Lower leg skin (tissue), 4 donors: ENCODE results near the gene ZNF816. TPM values are rescaled to one million over a fixed set of nuclear protein-coding genes. Genes with fewer than 3 reads are reported as not detected.
A peak's percentile ranks its signal among the peaks of the same experiment; 100 is the strongest.
"Not testable (repeated sequence)": the region's sequence is repeated elsewhere in the genome, so short reads cannot be mapped to it uniquely, and the experiment has no call there.

Experiments used
- DNase-seq, 2 donors: peaks; one replicate each; pipeline ENCODE4 v3.0.0-alpha.2; 2019; ENCODE audit warnings: low spot score in 2 of 2
- H3K4me3 ChIP-seq: fragments of 200-600 bp; sonication (generic); 2 replicates; pipeline ENCODE4 v1.5.1; 2017; ENCODE audit warnings: mild to moderate bottlenecking, low read depth; ENCODE audit not compliant: poor library complexity, severe bottlenecking
- CTCF ChIP-seq, 3 donors: fragments of 450-650 bp; IDR thresholded peaks; one replicate each; pipeline ENCODE4 v1.5.1; 2016; ENCODE audit warnings: antibody characterized with exemption in 3 of 3, mild to moderate bottlenecking in 3 of 3, moderate library complexity in 2 of 3
- POLR2A ChIP-seq, 2 donors: fragments of 450-650 bp; IDR thresholded peaks; one replicate each; pipeline ENCODE4 v1.6.1; 2016 to 2017; ENCODE audit warnings: antibody characterized with exemption in 2 of 2, mild to moderate bottlenecking in 1 of 2, moderate library complexity in 1 of 2
- WGBS, 2 donors: methylation state at CpG; one replicate each; pipeline ENCODE4 v1.1.5; 2018; 5-methylcytosine and 5-hydroxymethylcytosine counted together
- intact Hi-C: fragments of 100-400 bp; cut with DNase I; formaldehyde crosslinking; loops from one replicate; pipeline ENCODE4 v1.15.0; 2023; ENCODE audit warnings: low total_unique reads
- total RNA-seq, 4 donors: library from RNA; depleted of rRNA; stranded (reverse); fragments of >200 nt; gene quantifications; one replicate each; pipeline ENCODE4 v1.1.0, GENCODE V29; 2016

Gene ZNF816
- total RNA-seq, 4 donors from 2014 or later: 3.2 to 17.8 (median 5.5) TPM

- peak; percentile 94 to 99 for DNase-seq
- H3K4me3 ChIP-seq: peak overlapping the region; percentile 79
- TF ChIP-seq CTCF (IDR thresholded peaks at IDR 0.05): no peak
- peak in 1 of 2 donors; percentile 76 for TF ChIP-seq POLR2A (IDR thresholded peaks at IDR 0.05)
- WGBS, 2 donors: 0 to 1% methylated on average over 39 to 43 of the region's 43 CpGs
- intact Hi-C loops: no loop called here
Measured at GRCh38 chr19:52942386-52943133, 20.1 kb downstream of the ZNF816 start.

- TF ChIP-seq POLR2A (IDR thresholded peaks at IDR 0.05) (no peak), CTCF (IDR thresholded peaks at IDR 0.05) (no peak)
- peak overlapping the region; percentile 79 for H3K4me3 ChIP-seq
- WGBS, 2 donors: 0 to 1% methylated on average over 26 of the region's 26 CpGs
- intact Hi-C loops: no loop called here
- peak in 1 of 2 donors; percentile 90 for DNase-seq
Measured at GRCh38 chr19:52941941-52942385, 20.7 kb downstream of the ZNF816 start.

- WGBS, 2 donors: 31 to 32% methylated on average over 2 of the region's 2 CpGs
- peak in 1 of 2 donors; percentile 25 for DNase-seq
- intact Hi-C loops: not testable (repeated sequence)
- H3K4me3 ChIP-seq: peak overlapping the region; percentile 79
Measured at GRCh38 chr19:52941523-52941922, 21.2 kb downstream of the ZNF816 start.

- H3K4me3 ChIP-seq, intact Hi-C loops: not testable (repeated sequence)
- 76 to 82% methylated on average over 5 of the region's 5 CpGs for WGBS, 2 donors
- peak in 1 of 2 donors; percentile 74 for DNase-seq
Measured at GRCh38 chr19:52940905-52941304, 21.8 kb downstream of the ZNF816 start.

GRCh38 chr19:52938761-52939160 is 23.9 kb downstream of the ZNF816 start:
- WGBS, 2 donors: 17 to 21% methylated on average over 5 of the region's 5 CpGs
- TF ChIP-seq CTCF (IDR thresholded peaks at IDR 0.05): no peak
- TF ChIP-seq POLR2A (IDR thresholded peaks at IDR 0.05): no peak
- intact Hi-C loops: no loop called here
- no peak for DNase-seq
- no peak overlapping the region for H3K4me3 ChIP-seq

GRCh38 chr19:52936954-52937325 is 25.7 kb downstream of the ZNF816 start:
- no peak for TF ChIP-seq CTCF (IDR thresholded peaks at IDR 0.05)
- no peak for TF ChIP-seq POLR2A (IDR thresholded peaks at IDR 0.05)
- WGBS, 2 donors: 88 to 90% methylated on average over 7 of the region's 7 CpGs
- DNase-seq: peak in 1 of 2 donors; percentile 17
- intact Hi-C loops: no loop called here
- no peak overlapping the region for H3K4me3 ChIP-seq
